ENCODE data around the gene ERC1.
"Not testable (repeated sequence)": the region's sequence is repeated elsewhere in the genome, so short reads cannot be mapped to it uniquely, and the experiment has no call there.

ERC1 gene

DNA sequence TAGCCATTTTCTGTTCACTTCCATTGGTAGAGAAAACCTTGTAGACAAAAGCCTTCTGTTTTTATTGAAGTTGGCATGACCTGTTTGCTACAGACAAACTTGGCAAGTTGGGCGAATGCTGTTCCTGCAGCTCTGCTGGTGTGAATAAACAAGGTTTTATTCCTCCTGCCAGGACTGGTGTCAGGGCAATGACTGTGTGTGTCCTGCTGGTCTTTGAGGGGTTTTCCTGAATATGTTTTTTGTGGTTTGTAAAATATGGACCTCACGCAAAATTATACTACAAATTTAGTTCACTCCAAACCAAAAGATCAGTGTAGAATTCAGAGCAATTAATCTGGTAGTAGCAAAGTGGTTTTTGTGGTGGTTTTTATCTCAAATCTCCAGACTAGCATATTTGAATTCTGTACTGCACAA lies 140.8 kb downstream of the ERC1 start:
- no peak for DNase-seq

- no peak for DNase-seq
These were observed 141.3 kb downstream of the ERC1 start for GRCh38 chr12:1132311-1132710.

DNA sequence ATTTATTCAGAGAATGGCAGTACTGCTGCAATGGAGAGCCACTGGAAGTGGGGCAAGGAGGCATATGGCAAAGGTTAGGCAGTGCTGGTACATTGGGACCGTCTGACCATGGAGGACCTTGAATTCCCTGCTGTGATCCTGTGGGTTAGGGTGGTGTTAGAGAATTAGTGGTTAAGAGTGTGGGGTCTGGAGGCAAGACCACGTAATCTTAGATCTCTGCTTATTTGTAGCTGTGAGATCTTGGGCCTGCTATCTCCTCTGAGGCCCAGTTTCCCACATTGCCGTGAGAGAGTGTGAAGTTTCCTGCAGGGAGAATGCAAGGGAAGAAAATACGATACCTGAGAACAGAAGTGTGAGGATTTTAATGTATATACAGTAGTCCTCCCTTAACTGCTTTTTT lies 147.7 kb downstream of the ERC1 start:
- no peak for DNase-seq

GRCh38 chr12:1146758-1147157 lies 155.7 kb downstream of the ERC1 start:
- not testable (repeated sequence) for DNase-seq

GRCh38 chr12:1147821-1148220 lies 156.8 kb downstream of the ERC1 start:
- DNase-seq, result no peak

GRCh38 chr12:1157046-1157445 lies 166.0 kb downstream of the ERC1 start:
- no peak for DNase-seq

DNA sequence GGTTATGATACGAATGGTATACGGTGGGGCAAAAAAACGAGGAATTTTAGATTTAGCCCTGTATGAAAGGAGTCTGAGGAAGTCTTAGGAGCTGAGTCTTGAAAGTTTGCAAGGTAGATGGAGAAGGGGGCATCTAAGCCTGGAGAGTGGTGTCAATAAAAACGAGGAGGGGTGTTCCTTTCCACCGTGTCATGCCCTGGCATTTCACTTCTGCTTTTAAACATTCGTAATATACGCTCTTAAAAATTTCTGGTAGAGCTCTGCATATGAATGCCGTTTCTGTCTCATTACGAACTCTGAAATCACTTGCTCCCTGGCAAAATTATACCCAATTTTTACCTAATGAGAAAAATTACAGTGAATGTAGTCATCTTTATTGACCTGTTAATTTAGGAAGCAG lies 170.2 kb downstream of the ERC1 start:
- DNase-seq, result no peak

GRCh38 chr12:1162081-1162760 lies 171.2 kb downstream of the ERC1 start:
- no peak for DNase-seq

DNA sequence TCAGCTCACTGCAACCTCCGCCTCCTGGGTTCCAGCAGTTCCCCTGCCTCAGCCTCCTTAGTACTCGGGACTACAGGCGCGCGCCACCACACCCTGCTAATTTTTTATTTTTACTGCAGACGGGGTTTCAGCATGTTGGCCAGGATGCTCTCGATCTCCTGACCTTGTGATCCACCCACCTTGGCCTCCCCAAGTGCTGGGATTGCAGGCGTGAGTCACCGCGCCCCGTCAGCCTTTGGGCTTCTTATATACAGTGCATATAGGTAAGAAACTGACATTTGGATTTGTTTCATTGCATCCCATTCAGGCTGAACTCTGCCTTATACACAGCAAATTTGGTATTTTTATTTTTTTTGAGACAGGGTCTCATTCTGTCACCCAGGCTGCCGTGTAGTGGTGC lies 176.8 kb downstream of the ERC1 start:
- no peak for DNase-seq

DNA sequence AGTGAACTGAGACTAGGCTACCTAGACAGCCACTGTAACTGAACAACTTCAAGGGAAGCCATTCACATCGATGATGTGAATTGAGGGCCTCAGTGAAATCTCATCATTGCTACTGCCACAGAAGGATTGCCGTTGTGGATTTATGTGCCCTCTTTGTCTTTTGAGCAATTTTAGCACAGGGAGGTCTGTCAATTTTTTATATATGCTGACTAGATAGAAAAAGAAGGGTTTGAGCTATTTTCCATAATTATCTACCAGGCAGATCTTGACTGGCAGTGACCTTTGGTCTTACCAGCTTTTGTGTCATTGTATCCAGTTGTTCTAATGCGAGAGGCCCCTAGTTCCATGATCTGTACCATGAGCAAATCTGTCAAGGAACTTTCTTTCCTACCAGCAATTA lies 179.4 kb downstream of the ERC1 start:
- no peak for DNase-seq

DNA sequence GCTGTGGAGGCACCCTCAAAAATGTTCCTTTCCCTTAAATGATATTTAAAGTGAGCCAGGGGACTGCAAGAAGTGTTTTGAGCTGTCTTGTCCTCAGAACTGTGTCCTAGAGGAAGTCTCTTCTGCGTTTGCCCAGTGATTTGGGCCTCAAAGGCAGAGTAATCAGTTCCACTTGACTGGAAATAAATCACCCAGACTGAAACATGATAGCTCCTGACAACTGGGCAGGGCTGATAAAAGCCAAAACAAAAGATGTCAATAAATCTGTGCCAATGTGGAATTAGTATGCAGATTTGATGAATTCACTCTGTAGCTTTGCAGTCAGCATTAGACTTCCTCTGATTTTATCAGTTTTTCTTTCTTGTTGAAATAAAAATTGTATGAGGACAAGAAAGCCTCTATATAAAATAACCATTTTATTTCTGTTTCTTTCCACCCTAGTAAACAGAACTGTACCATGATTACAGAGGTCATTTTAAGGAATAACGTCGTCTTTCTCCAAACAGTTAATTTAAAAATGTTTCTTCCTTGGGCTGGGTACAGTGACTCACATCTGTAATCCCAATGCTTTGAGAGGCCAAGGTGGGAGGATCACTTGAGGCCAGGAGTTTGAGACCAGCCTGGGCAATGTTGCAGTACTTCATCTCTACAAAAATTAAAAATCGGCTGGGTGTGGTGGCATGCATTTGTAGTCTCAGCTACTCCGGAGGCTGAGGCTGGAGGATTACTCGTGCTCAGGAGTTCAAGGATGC lies 180.8 kb downstream of the ERC1 start:
- DNase-seq, result peak; percentile 79 to 80

DNA sequence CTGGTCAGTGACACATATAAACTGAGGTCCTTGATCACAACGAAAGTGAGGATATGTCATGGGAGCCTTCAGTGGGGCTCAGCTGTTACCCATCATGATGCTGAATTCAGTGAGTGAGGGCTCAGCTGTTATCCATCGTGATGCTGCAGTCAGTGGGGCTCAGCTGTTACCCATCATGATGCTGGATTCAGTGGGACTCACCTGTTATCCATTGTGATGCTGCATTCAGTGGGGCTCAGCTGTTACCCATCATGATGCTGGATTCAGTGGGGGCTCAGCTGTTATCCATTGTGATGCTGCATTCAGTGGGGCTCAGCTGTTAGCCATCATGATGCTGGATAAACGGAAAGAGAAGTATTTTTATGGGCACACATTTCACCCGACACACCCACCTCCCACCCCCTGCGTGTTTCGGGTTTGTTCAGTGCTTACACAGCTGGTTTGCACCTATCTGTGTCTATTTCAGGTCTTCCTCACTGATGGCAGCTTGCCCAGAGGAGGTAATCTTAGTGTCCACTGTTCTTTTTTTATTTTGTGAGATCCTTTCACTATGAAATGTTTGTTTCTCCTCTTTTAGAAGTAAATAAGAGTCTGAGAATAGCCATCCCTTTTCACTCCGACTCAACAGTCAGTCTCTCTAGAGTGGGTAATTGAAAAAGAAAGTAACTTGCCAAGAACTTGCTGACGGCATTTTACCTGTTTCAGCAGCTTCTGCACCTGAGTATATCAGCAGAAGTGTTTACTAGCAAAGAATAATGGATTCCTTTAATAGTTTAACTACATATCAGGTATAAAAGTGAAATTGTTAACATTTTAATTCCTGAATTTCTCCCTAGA lies 183.0 kb downstream of the ERC1 start:
- DNase-seq, result peak; percentile 56 to 74

GRCh38 chr12:1174659-1175058 lies 183.6 kb downstream of the ERC1 start:
- DNase-seq, result peak; percentile 13 to 30

DNA sequence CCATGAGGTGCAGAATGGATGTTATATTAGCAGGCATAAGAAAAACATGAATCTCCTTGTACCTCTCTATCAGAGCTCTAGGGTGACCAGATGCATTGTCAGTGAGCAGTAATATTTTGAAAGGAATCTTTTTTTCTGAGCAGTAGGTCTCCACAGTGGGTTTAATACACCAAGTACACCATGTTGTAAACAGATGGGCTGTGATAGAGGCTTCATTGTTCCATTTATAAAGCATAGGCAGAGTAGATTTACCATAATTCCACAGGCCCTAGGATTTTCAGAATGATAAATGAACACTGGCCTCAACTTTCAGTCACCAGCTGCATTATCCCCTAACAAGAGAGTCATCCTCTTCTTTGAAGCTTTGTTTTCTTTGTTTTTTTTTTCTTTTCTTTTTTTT lies 185.2 kb downstream of the ERC1 start:
- no peak for DNase-seq

DNA sequence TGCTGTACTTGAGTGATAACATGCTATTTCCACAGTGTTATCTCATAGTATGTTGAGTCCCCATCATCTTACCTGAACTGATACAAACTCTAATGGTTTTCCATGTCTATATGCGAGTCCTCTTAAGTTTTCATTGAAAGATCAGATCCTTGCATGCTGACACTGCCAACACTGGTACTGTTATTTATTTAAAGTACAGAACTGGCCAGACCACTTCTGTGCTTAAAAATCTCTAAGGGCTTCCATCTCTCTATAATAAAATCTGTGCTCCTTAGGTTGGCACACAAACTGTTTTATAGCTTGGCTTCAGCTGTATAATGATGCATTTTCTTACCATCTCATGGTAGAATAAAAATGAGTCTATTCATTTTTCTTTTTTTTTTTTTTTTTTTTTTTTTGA lies 188.1 kb downstream of the ERC1 start:
- DNase-seq, result no peak

- DNase-seq, result no peak
These were observed 191.0 kb downstream of the ERC1 start for GRCh38 chr12:1182069-1182468.

GRCh38 chr12:1184402-1184801 lies 193.4 kb downstream of the ERC1 start:
- DNase-seq, result no peak

- no peak for DNase-seq
These were observed 194.6 kb downstream of the ERC1 start for GRCh38 chr12:1185460-1186182.

DNA sequence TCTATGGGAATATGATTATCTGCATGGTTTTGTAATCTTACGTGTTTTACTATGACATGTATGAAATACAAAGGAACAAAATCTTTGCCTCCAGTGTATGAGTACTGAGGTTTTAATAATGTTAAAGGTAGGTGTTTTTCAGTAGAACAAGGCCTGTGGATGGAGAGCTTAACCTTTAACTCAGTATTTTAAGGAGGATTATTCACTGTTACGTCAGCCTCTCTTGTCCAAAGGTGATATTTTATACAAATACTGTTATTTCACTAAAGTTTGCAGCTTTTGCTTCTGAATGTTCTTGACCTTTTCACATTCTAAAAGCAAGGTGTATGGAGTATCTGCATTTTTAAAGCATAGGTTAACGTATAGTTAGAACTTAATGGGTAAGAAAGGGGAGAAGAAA lies 195.3 kb downstream of the ERC1 start:
- no peak for DNase-seq

DNA sequence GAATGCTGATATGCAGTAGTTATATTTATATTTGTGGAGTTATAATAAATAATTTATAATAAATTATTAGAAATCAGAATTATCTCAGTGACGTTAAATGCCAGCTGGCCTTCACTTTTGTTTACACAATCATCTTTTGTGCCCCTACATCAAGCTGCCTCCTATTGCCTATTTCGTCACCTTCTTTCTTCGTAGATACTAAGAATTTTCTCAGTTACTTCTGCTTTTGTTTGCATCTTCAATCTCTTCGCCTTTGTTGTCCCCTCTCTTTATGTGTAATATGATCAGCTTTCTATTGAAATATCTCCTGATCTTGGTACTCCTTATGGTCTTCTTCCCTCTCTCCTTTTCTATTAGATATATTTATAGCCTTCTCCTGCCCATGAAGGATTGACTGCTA lies 197.0 kb downstream of the ERC1 start:
- DNase-seq, result no peak

GRCh38 chr12:1189163-1189562 lies 198.1 kb downstream of the ERC1 start:
- DNase-seq, result no peak

- DNase-seq, result no peak
These were observed 204.5 kb downstream of the ERC1 start for GRCh38 chr12:1195513-1195912.
